Measurements from ENCODE around the gene SMIM44.
"Not testable (repeated sequence)": the region's sequence is repeated elsewhere in the genome, so short reads cannot be mapped to it uniquely, and the experiment has no call there.

Gene SMIM44

GRCh38 chr19:3483226-3483628, at the start of gene SMIM44:
Gene SMIM44, minus strand, starts transcription at chr19:3483441. Its CDS starts 38 bp downstream, at chr19:3483403.
- no peak for DNase-seq (ENCODE audit: low read depth)

- no peak for DNase-seq (ENCODE audit: low read depth)
Observed at GRCh38 chr19:3533033-3533432, 49.8 kb upstream of the SMIM44 start.

- no peak for DNase-seq (ENCODE audit: low read depth)
Observed at GRCh38 chr19:3532154-3532786, 49.0 kb upstream of the SMIM44 start.

GRCh38 chr19:3531716-3532115, 48.5 kb upstream of the SMIM44 start:
- no peak for DNase-seq (ENCODE audit: low read depth)

GRCh38 chr19:3530389-3530788, 47.1 kb upstream of the SMIM44 start:
- DNase-seq (ENCODE audit: low read depth), result no peak

DNA sequence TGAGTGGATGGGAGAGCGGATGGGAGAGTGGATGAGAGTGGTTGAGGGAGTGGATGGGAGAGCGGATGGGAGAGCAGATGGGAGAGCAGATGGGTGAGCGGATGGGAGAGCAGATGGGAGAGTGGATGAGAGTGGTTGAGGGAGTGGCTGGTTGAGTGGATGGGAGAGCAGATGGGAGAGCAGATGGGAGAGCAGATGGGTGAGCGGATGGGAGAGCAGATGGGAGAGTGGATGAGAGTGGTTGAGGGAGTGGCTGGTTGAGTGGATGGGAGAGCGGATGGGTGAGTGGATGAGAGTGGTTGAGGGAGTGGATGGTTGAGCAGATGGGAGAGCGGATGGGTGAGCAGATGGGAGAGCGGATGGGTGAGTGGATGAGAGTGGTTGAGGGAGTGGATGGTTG, 46.1 kb upstream of the SMIM44 start:
- DNase-seq (ENCODE audit: low read depth), result not testable (repeated sequence)

- no peak for DNase-seq (ENCODE audit: low read depth)
Observed at GRCh38 chr19:3528539-3529211, 45.4 kb upstream of the SMIM44 start.

- no peak for DNase-seq (ENCODE audit: low read depth)
Observed at GRCh38 chr19:3528080-3528479, 44.8 kb upstream of the SMIM44 start.

GRCh38 chr19:3527238-3527910, 44.1 kb upstream of the SMIM44 start:
- no peak for DNase-seq (ENCODE audit: low read depth)

GRCh38 chr19:3526507-3527237, 43.4 kb upstream of the SMIM44 start:
- DNase-seq (ENCODE audit: low read depth), result no peak

- no peak for DNase-seq (ENCODE audit: low read depth)
Observed at GRCh38 chr19:3524904-3525451, 41.7 kb upstream of the SMIM44 start.

GRCh38 chr19:3524078-3524842, 41.0 kb upstream of the SMIM44 start:
- DNase-seq (ENCODE audit: low read depth), result no peak

DNA sequence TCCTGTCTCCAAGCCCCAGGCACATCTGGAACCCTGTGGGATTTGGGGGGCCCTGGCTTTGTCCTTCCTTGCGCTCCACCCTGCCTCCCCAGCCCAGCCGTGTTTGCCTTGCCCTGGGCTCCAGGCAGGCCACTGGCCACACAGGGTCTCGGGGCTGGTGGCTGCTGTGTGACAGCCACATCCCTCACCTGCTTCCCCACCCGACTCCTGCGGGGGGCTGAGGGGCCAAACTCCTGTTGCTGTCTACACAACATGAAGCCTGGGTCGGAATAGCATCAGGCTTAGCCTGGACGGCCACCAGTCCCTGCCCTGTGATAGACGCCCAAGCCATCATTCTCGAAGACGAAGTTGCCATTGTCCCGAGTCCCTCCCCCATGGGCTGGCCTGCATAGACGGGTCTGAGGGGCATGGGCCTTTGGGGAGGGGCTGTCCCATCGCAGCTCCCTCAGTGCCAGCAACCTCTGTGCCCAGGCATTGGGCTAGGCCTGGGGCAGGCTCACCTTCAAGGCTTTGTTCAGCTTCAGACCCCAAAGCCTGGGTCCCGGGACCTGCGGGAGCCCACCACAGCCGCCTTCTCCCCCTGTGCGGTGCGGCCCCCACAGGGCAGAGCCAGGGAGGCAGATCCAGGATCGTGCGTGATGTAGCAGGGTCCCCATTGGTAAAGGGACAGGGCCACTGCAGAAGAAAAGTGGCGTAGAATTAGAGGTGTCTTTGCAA, 40.3 kb upstream of the SMIM44 start:
- no peak for DNase-seq (ENCODE audit: low read depth)

- no peak for DNase-seq (ENCODE audit: low read depth)
Observed at GRCh38 chr19:3522421-3523360, 39.5 kb upstream of the SMIM44 start.

DNA sequence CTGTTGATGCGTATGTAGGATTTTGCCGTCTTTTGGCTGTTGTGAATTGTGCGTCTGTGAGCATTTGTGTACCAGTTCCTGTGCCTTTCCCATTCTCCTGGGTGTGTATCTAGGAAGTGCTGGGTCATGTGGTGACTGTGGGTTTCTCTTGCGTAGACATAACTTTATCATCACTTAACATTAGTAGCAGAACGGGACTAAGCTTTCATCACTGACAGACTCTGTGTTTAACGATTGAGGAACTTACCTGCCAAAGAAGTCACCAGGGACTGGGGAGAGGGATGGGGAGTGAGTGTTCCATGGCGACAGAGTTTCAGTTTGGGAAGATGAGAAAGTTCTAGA, 37.8 kb upstream of the SMIM44 start:
- no peak for DNase-seq (ENCODE audit: low read depth)

- no peak for DNase-seq (ENCODE audit: low read depth)
Observed at GRCh38 chr19:3520166-3521103, 37.2 kb upstream of the SMIM44 start.

DNA sequence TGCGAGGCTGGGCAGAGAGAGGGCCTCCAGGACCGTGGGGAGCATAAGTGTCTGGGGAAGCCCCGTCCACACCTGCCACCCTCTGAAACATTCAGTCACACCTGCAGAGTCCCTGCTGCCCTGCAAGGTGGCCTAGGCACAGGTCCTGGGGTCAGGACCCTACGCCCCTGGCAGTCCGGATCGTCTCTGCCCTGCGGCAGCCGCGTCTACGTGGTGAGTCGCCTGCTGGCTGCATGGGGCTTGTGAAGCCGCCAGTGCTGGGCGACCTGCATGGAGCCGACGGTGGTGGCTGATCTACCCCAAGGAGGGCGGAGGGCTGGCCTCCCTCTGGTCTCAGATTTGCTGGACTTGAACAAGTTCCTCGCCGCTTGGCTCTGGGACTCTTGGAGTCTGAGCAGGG, 35.9 kb upstream of the SMIM44 start:
- no peak for DNase-seq (ENCODE audit: low read depth)

DNA sequence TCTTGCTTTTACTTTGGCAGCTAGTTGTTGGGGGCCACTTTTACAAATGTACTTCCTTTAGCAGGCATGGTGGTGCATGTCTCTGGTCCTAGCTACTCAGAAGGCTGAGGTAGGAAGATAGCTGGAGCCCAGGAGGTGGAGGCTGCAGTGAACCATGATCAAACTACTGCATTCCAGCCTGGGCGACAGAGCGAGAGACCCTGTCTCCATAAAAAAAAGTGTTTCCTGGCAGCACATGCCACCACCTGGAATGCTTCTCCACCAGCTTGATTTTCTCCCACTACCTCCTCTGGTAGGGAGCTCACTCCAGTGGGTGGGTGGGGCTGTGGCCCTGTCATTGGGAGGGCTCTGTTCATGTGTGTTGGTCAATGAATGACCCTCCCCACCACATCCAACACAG, 35.4 kb upstream of the SMIM44 start:
- no peak for DNase-seq (ENCODE audit: low read depth)

GRCh38 chr19:3518255-3518654, 35.0 kb upstream of the SMIM44 start:
- no peak for DNase-seq (ENCODE audit: low read depth)
